Raji (cell line): ENCODE measurements around the gene KRTAP10-1.

Source experiments
- POLR2A ChIP-seq: IDR thresholded peaks from 2 replicates; pipeline ENCODE4 v1.6.1; 2011; ENCODE audit warnings: low read depth, low read length, control low read depth; ENCODE audit not compliant: insufficient read depth

KRTAP10-1 gene

GRCh38 chr21:44539046-44539445, 949 bp downstream of the KRTAP10-1 start:
- TF ChIP-seq POLR2A: no peak

- TF ChIP-seq POLR2A: no peak
Observed at GRCh38 chr21:44537930-44538911, 1.8 kb downstream of the KRTAP10-1 start.

DNA sequence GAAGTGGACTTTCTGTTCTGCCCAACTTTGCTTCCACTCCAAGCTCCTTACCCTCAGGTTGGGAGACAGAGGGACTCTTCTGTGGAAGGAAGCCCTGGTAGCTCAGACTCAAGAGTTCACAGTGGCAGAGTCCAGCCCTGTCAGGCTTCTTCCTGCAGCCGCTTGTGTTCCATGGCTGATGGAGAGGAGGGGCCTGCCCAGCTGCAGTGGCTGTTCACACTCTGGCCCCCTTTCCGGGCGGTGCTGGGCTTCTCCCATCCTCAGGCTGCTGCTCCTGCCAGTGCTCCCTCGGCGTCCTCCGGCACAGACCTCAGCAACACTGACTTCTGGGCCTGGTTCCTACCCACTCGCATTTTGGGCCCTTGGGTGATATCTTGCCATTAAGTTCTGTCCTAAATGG, 4.0 kb downstream of the KRTAP10-1 start:
- TF ChIP-seq POLR2A: no peak

DNA sequence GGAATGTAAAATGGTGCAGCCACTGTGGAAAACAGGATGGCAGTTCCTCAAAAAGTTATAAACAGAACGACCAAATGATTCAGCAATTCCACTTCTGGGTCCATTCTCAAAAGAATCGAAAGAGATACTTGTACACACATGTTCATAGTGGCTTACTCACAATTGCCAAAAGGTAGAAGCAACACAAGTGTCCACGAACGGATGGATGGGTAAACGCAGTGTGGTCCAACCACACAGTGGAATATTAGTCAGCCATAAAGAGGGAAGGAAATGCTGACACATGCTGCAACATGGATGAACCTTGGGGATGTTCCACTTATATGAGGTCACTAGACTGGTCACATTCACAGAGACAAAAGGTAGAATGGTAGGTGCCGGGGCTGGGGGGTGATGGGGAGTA, 5.3 kb downstream of the KRTAP10-1 start:
- no peak for TF ChIP-seq POLR2A

DNA sequence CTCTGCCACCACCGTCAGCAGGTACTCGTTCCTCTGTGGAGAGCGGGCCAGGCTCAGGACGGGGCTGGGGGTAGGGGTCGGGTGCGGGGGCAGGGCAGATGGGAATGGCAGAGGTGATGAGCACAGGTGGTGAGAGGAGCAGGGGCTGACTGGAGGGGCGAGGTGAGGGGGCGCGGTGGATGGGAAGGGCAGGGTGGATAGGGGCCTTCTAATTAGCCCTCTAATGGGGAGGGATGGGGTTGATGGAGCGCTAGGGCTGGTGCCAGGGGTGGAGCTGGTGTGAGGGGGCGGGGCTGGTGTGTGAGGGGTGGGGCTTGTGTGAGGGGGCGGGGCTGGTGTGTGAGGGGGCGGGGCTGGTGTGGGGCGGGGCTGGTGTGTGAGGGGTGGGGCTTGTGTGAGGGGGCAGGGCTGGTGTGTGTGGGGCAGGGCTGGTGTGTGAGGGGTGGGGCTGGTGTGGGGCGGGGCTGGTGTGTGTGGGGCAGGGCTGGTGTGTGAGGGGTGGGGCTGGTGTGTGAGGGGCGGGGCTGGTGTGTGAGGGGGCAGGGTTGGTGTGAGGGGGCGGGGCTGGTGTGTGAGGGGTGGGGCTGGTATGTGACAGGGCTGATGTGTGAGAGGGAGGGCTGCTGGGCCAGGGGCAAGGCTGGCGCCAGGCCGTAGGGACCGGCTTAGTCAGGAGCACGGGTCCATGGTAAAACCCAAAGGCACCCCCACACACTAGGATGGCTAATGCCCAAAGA, 5.9 kb downstream of the KRTAP10-1 start:
- TF ChIP-seq POLR2A: no peak

- TF ChIP-seq POLR2A: no peak
Observed at GRCh38 chr21:44533121-44533890, 6.7 kb downstream of the KRTAP10-1 start.

GRCh38 chr21:44532712-44533111, 7.3 kb downstream of the KRTAP10-1 start:
- no peak for TF ChIP-seq POLR2A

DNA sequence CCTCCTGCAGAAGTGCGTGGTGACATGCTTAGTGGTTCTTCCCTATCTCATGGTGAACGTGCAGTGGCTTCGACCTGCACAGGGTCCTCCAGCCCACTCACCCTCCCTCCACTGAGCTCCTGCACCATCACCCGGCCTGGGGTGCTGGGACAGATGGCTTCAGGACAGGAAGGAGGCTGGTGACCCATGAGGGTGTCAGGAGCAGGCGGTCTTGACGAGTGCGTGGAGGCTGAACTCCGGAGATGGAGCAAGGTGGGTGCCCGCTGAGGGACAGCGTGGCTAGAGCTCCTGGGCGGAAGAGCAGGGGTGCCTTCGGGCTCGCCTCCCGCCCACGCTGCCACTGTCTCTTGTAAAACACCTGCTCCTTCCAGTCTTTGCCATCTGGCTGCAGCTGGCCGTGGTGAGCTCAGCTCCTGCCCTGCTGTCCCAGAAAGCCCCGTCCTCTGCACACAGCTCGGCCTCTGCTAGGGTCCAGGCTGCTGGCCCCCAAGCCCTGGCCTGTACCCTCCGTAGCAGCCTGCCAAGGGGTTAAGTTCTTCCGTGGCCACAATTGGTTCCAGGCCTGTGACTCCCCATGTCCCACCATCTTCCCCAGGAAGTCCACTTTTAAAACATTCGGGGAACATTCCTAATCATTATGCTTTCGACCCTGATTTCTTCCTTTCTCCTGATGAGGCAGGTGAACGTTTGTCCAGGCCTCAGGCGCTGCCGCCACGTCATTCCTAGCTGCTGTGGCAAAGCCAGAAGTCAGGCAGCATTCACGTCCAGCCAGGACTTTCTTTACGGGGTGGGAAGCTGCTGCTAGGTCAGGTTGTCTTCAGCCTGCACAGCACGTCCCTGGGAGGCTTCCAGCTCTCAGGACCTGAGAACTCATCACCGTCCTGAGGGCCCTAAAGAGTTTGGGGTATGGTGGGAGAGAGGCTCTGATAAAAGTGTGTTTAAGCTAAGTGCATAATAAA, 8.1 kb downstream of the KRTAP10-1 start:
- TF ChIP-seq POLR2A: no peak

DNA sequence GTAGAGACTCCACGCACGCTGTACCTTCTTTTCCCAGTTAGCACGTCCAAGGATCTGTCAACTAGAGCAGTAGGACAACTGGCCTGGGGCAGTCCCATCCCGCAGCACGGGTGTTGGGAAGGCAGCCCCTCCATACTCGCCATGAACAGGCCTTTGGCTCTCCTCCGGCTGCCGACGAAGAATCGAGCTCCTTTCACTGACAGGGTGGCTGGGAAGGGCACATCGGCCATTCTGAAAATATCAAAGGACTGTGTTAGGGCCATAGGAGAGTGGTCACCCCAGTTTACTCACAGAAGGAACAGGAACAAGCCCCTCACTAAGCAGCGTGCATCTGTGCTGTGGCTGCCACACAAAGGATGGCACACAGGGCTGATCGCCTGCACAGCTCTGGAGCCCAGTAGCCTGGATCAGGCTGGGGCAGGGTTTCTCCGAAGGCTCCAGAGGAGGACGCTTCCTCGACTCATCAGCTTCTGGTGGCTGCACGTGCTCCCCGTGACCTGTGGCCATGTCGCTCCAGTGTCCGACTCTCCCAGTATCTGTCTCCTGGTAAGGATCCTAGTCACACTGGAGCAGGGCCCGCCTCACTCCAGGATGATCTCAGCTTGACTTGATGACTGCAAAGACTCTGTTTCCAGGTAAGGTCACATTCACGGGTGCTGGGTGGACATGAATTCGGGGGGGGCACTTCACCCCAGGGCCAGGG, 8.9 kb downstream of the KRTAP10-1 start:
- no peak for TF ChIP-seq POLR2A

DNA sequence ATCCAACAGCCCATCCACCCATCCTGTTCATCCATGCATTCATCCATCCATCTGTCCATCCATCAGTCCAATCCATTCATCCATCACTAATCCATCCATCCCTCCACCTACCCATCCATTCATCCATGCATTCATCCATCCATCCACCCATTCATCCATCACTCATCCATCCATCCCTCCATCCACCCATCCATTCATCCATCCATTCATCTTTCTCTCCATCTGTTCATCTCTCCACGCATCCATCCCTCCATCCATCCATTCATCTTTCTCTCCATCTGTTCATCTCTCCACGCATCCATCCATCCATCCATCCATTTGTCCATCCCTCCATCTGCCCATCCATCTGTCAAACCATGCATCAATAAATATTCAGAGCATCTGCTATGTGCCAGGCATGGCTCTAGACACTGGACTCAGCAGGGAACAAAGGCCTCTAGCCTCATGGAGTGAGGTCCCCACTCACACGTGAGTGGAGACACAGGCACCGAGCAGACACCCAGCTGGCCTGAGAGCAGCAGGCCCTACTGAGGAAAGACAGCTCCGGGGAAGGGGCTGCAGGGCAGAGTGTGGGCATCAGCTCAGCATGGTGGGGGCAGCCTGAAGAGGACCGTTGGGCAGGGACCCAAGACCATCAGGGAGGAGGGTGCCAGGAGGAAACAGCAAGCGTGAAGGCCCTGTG, 9.6 kb downstream of the KRTAP10-1 start:
- no peak for TF ChIP-seq POLR2A

GRCh38 chr21:44529503-44530125, 10.4 kb downstream of the KRTAP10-1 start:
- no peak for TF ChIP-seq POLR2A

GRCh38 chr21:44529011-44529421, 11.0 kb downstream of the KRTAP10-1 start:
- no peak for TF ChIP-seq POLR2A

DNA sequence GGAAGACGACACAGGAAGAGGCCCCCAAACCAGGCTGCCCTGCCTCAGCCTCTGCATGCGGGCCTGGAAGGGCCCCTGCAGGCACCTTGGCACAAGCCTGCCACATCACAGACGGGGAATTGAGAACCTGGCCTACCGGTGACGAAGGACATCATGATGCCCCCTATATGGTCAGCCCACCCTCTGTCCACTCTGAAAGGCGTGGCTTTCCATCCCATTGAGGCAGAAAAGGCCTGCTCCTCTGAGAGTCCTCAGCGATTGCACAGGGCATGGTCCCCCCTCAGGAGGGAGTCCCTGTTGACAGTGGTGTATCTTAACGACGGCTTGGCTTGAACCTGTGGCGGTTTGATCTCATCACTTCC, 11.4 kb downstream of the KRTAP10-1 start:
- TF ChIP-seq POLR2A: no peak
